GM04503 (cell line): Measurements from ENCODE around the gene SLC29A3.
A peak's percentile ranks its signal among the peaks of the same experiment; 100 is the strongest.
"Not testable (repeated sequence)": the region's sequence is repeated elsewhere in the genome, so short reads cannot be mapped to it uniquely, and the experiment has no call there.

ENCODE experiments used
- DNase-seq: peaks from one replicate; pipeline ENCODE4 v3.0.0-alpha.2; 2012; ENCODE audit warnings: low read depth

The SLC29A3 gene

DNA sequence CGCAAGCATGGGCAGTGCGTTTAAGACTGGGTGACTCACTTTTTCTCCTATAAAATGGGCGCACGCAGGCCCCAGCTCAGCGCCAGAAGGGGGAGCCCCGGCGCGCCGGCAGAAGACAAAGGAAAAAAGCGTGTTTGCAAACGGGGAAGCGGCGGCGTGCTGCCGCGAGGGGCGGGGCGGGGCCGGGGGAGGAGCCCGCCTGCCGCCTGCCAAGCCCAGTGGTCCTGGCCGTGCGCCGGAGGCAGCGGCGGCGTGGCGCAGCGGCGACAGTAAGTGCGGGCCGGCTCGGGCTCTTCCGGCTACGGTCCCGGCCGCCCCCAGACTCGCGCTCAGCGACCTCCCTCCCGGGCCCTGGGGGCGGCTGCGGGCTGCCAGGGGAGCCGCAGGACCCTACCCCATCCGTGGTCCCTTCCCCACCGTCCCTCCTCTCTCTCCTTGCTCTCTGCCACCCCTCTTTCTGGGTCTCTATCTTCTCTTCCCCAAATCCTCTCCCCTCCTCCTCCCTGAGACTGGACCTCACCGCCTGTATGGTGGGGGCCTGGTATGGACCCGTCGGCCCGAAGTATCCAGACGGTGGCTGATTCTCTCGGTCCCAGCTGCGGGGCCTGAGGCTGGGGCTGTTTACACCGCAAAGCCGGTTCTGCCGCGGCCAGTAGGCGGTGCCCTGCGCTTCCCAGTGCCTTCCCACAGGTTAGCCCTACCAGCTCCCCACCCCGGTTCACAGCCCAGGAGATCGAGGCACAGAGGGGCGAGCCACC, at the start of gene SLC29A3:
SLC29A3 (plus strand) TSS at position 218 of the 758 bp plus-strand sequence; CDS start at position 269, 51 bp downstream.
- no peak for DNase-seq

DNA sequence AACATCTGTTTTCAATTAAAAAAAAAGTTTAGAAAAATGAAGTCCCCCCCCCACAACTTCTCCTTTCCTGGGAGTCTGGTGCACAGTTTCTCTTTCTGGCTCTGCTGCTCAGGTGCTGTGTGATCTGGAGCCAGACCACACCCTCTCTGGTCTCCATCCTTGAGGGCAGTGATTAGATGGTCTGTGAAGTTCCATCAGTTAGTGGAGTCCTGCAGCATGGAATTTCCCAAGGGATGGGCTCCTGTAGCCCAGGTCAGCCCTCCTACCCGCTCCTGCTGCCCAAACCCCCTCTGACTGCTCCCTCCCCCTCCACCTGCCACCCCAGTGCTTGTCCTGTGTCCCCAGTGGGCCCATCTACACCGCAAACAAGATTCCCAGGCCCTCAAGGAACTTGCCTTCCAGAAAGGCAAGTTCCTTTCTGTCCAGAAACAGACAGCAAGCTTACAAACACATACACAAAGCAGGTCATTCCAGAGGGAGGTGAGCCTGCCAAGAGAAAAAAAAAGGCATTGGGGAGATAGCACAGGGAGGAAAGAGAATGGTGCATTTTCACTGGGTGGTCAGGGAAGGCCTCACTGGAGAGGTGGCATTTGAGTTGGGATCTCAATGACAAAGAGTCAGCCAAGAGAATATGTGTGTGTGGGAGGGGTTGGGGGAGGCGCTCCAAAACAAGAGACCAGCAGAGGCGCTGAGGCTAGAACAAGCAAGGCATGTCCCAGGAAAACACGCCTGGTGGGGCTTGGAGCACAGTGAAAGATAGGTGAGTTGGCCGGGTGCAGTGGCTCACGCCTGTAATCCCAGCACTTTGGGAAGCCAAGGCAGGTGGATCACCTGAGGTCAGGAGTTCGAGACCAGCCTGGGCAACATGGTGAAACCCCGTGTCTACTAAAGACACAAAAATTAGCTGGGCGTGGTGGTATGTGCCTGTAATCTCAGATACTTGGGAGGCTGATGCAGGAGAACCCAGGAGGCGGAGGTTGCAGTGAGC, 49.5 kb upstream of the SLC29A3 start:
- DNase-seq = no peak

DNA sequence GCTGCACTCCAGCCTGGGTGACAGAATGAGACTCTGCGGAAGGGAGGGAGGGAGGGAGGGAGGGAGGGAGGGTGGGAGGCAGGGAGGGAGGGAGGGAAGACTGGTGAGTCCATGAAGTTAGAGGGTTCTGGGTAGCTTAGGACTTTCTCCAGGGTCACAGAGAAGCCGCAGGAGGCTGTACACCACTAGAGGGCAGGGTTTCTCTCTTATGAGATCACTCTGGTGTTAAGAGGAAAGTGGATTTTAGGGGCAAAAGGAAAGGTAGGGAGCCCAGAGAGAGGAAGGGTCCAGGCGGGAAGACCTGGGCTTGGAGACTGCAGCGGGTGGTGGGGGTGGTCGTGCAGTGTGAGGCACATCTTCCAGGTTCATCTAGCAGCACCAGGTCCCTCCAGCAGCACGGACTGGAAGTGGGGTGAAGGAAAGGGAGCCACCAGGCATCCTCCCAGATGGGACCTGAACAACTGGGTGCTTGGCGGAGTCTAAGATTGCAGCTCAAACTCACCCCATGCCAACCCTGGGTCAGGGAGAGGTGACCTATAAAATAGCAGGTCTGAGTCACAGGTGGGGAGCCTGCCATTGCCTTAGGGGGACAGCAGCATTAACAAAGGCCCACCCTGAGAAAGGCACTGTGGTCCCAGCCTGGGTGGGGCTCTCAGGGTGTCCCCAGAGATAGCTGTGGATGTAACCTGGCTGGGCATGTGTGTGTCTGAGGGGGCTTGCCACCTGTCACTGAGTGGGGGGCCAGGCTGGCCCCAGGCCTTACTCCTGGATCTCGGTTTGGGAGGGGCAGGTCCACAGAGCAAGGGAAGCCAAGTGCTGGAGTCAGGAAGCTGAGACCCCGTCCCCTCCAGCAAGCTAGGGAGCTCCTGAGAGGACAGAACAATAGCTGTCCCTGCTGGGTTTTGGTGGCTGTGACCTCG, 48.5 kb upstream of the SLC29A3 start:
- no peak for DNase-seq

DNA sequence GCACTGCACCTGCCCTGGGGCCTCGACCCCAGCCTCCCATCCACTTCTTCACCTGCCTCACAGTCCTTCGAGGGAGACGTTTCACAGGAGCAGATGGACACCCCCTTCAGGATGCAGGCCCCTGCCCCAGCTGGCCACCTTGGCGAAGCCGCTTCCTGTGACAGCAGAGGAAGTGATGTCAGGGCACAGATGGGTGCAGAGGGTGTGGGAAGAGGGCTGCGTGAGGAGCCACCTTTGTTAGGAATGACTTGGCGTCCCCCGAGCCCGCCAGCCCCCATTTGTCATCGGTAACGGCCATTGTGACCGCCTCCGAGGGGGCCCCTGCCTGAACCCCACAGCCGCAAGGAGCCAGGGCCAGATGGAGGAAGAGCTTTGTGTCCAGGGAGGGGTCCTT, 47.4 kb upstream of the SLC29A3 start:
- no peak for DNase-seq

DNA sequence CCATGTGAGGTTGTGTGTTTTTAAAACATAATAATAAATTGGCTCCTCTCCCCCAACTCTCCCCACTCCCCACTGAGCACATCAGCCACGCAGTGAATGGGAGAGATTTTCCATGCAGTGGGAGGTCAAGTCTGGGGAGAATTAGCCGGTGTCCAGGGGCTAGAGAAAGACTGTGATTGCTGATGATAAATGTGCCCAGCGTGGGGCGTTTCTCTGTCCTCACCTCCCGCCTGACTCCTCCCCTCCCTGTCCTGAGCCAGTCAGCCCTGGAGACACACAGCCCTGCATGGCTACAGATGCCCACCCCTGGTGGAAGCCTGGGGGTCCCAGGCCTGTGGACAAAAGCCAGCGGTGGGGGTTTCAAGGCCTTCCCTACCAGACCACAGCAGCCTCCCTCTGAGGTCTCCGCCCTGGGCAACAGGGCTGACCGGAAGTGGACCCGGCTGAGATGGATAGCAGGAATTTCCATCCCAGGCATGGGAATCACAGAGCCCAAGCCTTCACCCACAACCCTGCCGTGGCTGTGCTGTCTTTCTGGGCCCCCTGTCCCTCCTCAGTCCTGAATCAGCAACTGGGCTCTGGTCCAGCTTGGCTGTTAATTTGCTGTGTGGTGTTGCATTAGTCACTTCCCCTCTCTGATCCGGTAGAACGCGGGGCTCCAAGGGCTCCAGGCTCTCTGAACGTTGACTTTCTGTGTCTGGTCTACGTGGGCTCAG, 46.8 kb upstream of the SLC29A3 start:
- peak; percentile 64 for DNase-seq

DNA sequence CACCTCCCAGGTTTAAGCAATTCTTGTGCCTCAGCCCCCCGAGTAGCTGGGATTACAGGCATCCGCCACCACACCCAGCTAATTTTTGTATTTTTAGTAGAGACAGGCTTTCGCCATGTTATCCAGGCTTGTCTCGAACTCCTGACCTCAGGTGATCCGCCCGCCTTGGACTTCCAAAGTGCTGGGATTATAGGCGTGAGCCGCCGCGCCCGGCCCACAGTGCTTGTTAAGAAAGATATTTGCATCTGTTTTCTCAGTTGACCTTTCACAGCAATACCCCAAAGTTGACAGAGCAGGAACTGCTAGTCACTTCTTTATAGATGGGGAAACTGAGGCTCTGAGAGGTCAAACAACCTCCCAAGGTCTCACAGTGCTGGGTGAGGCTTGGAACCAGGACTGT, 46.1 kb upstream of the SLC29A3 start:
- DNase-seq = not testable (repeated sequence)

DNA sequence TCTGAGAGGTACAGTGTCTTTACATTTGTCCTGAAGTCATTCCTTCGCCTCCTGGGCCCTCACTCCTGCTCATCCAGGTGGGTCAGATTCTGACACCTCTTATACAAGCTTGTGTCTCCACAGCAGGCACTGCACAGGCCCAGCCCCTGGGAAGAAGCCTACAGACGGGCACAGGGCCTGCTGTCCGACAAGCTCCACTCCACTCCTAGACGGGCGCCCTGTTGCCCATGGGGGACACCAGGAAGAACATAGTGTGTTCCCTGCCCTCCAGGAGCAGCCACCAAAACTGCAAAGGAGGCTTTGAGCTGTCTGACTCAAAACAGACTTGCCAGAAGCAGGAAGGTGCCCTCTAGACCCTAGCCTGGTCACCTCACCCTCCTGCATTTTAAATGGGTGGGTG, 45.6 kb upstream of the SLC29A3 start:
- DNase-seq = no peak

DNA sequence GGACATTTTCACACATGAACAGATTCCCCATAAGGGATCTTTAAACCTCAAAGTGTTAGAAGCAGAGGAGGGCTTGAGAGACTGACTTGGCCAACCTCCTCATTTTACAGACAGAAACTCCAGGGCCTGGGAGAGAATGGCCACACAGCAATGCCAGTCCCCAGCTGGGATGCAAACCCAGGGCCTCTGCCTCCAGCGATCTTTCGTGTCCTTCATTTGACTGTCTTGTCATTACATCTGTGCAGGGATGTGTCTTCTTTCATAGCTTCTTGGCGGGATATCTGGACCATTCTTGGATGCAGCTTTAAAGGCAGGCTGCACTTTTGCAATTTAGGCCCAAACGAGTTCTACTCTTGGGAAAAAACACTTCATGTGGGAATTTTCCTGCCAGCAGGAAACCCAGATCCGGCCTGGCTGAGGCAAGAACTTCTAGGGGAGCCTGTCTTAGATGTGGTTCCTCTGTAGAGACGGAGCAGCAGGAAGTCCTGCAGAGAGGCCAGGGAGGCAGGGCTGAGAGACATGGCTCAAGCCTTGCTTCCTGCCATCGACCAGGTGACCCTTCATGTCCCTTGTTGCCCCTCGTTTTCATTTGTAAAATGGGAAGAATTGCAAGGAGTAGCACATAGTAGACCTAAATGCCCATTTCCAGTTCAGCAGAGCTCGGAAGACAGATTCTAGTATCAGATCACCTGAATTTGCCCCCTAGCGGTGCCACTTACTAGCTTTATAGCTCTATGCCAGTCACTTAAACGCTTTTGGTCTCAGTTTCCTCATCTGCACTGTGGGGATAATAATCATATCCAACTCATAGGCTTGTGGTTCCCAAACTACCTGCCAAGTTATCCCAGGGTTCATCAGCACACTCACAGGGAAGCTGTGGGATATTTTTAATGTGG, 43.9 kb upstream of the SLC29A3 start:
- DNase-seq = no peak

DNA sequence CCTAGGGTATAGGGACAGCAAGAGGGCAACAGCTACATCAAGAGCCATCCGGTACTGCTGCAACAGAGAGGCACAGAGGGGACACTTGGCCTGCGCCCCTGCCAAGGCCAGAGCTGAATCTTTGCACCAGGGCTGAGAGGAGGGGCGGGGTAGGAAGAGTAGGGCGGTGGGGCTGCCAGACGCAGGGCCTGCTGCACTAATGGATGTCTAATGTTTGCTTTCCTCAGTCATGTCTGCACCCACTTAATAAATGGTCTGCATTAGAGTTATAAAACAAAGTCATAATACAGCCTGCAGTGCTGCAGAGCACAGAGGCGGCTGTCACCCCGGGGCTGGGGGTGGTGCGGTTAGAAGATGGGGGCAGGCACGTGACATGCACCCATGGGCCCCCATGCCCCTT, 42.2 kb upstream of the SLC29A3 start:
- DNase-seq = no peak

DNA sequence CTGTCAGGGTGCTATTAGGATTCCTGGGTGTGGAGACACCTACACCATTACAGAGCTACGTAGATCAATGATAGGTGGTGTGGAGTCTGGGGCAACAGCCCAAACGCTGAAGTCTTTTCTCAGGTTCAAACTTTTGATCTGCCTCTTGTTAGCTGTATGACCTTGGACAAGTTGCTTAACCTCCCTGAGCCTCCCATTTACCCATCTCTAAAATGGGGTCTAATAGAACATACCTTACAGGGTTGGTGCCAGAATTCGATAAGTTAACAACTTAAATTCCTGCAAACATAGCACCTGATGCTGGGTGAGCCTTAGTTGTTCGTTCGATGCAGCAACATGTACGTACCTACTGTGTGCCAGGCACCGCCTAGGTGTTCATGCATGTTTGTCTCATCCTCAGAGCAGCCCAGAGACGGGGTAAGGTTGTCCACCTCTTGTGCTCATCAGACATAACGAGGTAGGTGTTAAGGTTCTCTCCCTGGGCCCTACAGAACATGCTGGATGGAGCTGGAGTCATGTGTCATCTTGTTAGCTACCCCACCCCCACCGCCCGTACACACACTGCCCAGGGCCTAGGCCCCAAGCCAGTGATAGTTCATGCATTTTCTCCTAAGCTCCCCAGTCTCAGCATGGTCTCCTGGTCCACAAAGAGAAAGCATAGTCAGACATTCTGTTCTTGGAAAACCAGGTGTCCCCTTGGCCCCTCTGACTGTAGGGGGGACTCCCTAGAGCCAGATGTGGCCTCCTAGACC, 41.0 kb upstream of the SLC29A3 start:
- DNase-seq = no peak

DNA sequence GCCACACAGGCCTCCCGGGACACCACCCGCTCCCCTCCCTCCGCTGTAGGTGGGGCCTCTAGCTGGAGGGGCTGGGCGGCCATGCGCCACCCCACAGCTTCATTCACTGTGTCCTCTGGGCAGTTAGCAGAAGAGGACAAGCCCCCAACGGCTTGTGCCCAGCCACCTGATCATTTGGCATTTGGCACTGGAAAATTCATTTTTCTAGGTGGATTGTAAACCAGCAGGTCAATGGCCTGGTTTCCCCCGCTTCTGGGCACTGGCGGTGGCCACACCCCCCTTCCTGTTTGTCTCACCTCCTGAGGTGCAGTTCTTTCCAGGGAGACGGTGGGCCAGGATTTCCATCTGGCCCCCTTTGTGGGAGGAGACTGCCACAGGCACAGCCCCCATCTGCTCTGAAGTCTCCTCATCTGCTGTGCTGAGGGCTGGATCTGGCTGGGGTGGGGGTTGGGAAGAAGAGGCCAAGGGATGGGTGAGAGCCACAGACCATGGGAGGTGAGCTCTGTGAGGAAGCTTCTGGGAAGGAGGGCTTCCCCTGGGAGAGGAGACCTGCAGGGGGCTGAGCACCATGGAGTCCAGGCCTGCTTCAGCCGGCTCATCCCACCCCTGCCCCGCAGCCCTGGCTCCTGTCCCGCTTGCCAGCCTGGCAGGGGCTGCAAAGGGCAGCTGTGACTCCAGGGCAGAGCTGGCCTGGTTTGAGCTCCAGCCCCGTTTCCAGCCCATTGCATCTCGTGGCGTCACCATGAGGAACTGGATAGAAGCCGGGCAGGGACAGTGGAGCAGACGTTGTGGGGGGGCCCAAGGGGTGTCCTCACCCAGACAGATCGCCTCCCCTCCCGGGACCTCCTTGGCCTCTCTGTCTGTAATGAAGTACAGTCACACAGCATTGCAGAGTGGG, 40.1 kb upstream of the SLC29A3 start:
- no peak for DNase-seq

DNA sequence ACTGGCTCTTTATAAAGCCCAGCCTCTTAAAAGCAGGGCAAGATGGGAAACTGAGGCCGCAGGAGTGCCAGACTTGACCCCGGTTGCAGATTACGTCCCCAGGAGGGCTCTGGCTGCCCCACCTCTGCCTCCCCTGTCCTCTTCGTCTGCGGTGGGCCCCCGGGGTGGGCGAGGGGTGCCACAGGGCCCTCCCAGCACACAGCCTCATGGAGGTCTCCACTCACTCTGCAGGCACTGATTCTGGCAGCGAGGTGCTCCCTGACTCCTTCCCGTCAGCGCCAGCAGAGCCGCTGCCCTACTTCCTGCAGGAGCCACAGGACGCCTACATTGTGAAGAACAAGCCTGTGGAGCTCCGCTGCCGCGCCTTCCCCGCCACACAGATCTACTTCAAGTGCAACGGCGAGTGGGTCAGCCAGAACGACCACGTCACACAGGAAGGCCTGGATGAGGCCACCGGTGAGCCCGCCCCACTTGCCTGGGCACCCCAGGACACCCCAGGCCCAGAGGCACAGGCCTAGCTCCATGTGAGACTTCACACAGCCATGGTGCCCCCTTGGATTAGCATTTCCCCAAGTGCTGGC, 39.4 kb upstream of the SLC29A3 start:
- no peak for DNase-seq

DNA sequence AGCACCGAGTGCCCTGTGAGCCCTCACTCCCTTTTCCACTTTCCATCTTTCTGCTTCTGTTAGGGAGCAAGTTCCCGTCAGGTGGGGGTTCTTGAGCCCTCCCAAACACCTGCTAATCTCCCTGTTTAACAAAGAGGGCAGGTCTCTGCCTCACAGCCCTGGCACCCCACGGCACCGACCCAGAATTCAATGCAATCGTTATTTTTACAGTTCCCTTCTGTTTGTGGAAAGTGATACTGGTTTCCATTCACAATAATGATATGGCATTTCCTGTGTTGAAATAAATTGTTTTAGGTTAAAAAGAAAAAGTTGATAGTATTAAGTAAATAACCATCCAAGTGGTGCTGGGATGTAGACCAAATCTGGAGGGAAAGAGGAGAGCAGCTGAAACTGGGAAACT, 38.8 kb upstream of the SLC29A3 start:
- no peak for DNase-seq

DNA sequence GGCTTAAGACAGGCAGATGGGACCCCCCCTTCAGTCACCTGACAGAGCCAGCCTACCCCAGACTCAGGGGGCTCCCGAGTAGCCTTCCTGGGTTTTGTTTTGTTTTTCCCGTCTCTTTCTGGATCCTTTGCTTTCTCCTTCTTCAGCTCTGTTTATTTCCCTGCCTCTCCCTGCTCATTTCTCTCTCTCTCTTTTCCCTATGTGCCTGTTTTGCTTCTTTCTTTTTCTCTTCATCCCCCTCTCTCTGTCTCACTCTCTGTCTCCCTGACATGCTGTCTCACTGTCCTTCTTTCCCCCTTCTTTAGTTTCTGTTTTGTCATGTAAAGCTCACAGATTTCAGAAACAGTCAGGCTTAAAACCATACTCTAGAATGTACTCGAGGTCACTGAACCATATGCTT, 38.2 kb upstream of the SLC29A3 start:
- no peak for DNase-seq

DNA sequence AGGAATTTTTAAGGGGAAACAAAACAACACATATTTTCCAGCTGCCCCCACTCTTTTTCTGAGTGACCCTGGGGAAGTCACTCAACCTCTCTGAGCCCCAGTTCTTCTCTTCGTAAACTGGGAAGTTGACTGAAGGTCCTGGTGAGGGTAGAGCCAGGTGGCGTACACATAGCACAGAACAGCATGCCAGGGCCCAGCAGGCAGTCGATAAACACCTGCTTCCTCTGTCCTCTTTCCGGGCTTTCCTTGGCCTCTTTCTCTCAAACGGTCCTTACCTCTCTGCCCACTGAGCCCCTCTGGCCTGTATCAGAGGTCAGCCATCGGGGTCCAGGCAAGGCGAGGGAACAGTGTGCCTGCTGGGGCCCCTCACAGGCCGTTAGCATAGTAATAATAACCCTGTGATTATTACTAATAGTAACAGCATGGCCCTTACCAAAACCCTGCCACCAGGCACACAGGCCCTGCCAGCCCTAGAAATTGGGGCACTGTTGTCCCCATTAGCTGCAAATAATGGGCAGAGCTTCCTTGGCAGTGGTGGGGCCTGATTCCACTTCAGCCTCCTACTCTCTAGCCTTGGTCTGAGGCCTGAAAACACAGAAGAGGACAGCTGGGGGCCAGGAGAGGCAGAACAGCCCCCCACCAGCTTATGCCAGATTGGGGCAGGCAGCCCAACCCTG, 37.3 kb upstream of the SLC29A3 start:
- no peak for DNase-seq

DNA sequence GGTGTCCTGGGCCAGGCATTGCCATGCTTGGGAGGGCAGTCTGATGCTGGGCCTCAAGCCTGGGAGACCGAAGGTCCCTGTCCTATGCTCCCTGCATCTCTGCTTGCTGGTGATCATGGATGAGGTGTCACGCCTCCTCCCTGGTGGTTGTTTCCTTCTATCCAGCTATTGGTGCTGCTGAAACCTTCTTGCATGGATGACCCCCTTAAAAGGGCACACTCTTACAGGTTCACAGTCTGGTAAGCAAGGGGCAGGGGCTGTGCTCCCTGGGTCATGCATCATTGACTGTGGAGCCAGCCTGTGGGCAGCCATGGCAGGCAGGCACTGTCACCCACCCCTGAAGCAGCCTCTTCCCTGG, 36.8 kb upstream of the SLC29A3 start:
- no peak for DNase-seq

DNA sequence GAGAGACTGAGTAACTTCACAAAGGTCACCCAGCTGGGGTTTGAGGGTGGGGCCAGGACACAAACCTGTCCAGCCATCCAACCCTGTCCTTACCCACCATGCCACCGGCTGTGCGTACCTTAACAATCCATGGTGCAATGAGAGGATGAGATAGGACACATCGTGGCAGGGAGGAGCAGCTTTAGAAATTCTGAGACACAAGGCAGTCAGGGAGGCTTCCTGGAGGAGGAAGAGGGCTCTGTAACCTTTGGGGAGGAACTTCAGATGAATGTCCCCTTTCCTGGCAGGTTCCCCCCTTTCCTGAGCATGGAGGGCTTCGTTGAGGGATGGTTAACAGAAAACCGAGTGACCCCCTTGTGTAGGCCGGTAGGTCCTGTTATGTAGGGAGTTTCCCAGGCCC, 35.6 kb upstream of the SLC29A3 start:
- DNase-seq = no peak

DNA sequence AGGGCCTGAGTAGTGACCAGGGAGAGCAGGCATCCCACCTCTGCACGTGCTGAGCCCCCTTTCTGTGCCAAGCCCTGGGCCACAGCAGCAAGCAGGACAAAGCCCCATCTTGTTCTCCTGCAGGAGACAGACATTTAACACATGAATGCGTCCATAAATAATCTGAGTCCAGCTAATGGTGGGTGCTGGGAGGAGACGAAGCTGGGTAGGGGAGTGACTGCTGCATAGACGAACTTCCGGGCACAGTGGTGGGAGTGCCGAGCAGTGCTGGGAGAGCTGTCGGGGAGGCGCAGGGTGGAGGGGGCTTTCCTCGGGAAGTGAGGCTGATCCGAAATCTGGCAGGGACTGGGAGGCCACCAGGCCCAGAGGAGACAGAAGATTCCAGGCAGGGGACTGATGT, 35.2 kb upstream of the SLC29A3 start:
- no peak for DNase-seq
